SJCRH30 (cell line): Measurements from ENCODE around the gene DEDD. TPM values are rescaled to one million over a fixed set of nuclear protein-coding genes. Genes with fewer than 3 reads are reported as not detected.

ENCODE experiments used
- DNase-seq, 2 experiments: peaks; one replicate each; pipeline ENCODE4 v3.0.0-alpha.2; 2015 to 2020
- H3K27ac ChIP-seq: fragments of 250-450 bp; sonication (Bioruptor Pico); 2 replicates; pipeline ENCODE4 v1.5.1; 2020; ENCODE audit warnings: mild to moderate bottlenecking, moderate library complexity
- H3K27me3 ChIP-seq: fragments of 250-450 bp; sonication (Bioruptor Pico); 2 replicates; pipeline ENCODE4 v1.5.1; 2020; ENCODE audit warnings: mild to moderate bottlenecking, moderate library complexity
- H3K36me3 ChIP-seq: fragments of 250-450 bp; sonication (Bioruptor Pico); 2 replicates; pipeline ENCODE4 v1.5.1; 2020; ENCODE audit warnings: mild to moderate bottlenecking, moderate library complexity
- H3K4me1 ChIP-seq: fragments of 250-450 bp; sonication (Bioruptor Pico); 2 replicates; pipeline ENCODE4 v1.5.1; 2020; ENCODE audit warnings: mild to moderate bottlenecking, moderate library complexity
- H3K4me3 ChIP-seq: fragments of 250-450 bp; sonication (Bioruptor Pico); 2 replicates; pipeline ENCODE4 v1.5.1; 2020; ENCODE audit warnings: mild to moderate bottlenecking, moderate library complexity
- H3K9me3 ChIP-seq: fragments of 250-450 bp; sonication (Bioruptor Pico); replicated peaks from 2 replicates; pipeline ENCODE4 v1.5.1; 2020; ENCODE audit warnings: mild to moderate bottlenecking, moderate library complexity
- total RNA-seq: library from RNA; depleted of rRNA; stranded (reverse); fragments of >200 nt; shearing (Covaris generic); gene quantifications from 2 replicates; pipeline ENCODE4 v1.2.3, GENCODE V29; 2014

Gene DEDD
- total RNA-seq, 1 experiment from 2014 or later: 24.1 TPM

DNA sequence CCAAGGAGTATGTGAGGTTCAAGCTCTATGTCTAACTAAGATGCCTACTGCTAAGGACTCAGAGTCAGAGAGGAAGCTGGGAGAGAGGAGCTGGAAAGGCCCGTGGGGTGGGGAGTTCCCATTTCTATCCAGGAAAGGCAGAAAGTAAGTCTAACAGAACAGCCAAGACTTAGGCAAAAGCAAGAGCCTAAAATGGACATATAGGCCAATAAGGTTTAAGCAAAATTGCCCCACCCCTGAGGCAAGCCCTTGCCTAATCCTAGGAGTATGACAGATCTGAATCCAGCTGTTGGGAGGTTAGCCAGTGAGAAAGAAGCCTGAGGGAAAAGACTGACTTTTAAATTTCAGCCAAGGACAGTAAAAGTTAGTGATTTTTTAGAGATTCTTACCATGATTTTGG lies 35.9 kb downstream of the DEDD start:
- Histone ChIP-seq H3K27me3 (no peaks in the 10 kb centered on the region), H3K27ac (no peak overlapping the region), H3K36me3 (peaks cover 15% of the 10 kb centered on the region), H3K4me1 (no peaks in the 10 kb centered on the region), H3K9me3 (no peaks in the 10 kb centered on the region), H3K4me3 (no peak overlapping the region)
- DNase-seq: peak; percentile 26 to 34

DNA sequence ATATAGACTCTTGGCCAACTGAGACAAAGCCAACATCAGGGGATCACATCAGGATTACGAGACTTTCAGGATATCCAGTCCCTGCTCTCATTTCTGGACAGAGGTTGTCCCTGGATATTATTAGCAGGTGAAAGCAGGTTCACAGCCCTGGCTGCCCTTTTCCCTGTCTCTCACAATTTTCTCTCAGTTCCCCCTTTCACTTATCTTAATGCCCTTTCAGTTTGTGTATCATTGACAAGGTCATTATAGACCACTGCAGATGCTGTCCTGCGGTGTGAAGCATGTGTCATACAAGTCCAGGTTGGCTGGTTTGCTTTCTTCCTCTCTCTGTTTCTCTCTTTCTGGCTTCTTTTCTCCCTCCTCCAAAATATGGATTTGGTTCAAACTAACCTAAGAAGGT lies 36.5 kb downstream of the DEDD start:
- H3K27ac ChIP-seq: no peak overlapping the region
- H3K36me3 ChIP-seq: peaks cover 12% of the 10 kb centered on the region
- no peaks in the 10 kb centered on the region for H3K9me3 ChIP-seq
- no peaks in the 10 kb centered on the region for H3K27me3 ChIP-seq
- DNase-seq: no peak
- H3K4me1 ChIP-seq: no peaks in the 10 kb centered on the region
- no peak overlapping the region for H3K4me3 ChIP-seq

DNA sequence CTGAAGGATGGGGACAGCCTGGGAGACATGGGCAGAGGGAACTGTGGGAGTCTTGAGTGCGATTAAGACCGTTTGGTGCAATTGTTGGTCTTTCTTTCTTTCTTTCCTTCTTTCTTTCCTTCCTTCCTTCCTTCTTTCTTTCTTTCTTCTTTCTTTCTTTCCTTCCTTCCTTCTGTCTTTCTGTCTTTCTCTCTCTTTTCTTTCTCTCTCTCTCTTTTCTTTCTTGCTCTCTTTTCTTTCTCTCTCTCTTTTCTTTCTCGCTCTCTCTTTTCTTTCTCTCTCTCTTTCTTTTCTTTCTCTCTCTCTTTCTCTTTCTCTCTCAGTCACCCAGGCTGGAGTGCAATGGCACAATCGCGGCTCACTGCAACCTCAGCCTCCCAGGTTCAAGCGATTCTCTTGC lies 37.2 kb downstream of the DEDD start:
- Histone ChIP-seq H3K27me3 (no peaks in the 10 kb centered on the region), H3K36me3 (peaks cover 11% of the 10 kb centered on the region), H3K9me3 (no peaks in the 10 kb centered on the region), H3K4me3 (no peak overlapping the region), H3K27ac (no peak overlapping the region), H3K4me1 (no peaks in the 10 kb centered on the region)
- no peak for DNase-seq

DNA sequence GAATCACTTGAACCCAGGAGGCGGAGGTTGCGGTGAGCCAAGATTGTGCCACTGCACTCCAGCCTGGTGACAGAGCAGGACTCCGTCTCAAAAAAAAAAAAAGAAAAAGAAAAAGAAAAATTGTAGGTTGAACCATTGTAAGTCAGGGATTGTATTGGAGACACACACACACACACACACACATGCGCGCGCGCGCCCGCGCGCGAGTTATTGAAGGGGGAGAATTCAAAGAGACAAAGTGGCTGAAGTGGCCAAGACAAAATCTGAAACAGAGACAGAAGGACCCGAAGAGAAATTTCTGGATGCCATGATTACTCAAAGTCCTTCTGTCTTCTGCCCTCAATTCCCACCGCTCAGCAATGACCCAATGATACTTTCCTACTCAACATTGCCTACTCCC lies 38.0 kb downstream of the DEDD start:
- no peak for DNase-seq
- Histone ChIP-seq H3K27me3 (no peaks in the 10 kb centered on the region), H3K4me1 (no peaks in the 10 kb centered on the region), H3K9me3 (no peaks in the 10 kb centered on the region), H3K4me3 (no peak overlapping the region), H3K36me3 (peaks cover 4% of the 10 kb centered on the region; the same call in 1 of the 2 replicates), H3K27ac (no peak overlapping the region)

DNA sequence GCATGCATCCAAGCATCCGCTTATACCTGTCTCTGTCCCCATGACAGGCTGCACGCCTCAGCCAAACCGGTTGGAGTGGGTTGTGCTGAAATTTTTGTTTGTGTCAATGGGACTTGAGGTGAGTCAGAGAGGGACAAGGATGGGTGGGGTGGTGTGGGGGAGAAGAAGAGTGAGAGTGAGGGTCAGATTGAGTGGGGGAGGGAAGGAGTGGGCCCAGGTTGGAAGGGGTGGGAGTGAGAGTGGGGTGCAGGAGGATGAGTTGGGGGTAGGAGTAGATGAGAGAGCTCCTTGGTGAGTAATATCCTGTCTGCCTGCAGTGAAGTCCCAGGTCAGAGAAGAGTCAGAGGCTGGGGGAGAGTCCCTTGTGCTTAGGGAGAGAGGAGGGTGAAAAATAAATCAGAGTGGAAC lies 39.8 kb downstream of the DEDD start:
- no peak overlapping the region for H3K27ac ChIP-seq
- no peaks in the 10 kb centered on the region for H3K4me1 ChIP-seq
- H3K27me3 ChIP-seq: no peaks in the 10 kb centered on the region
- no peak for DNase-seq
- H3K36me3 ChIP-seq: no peaks in the 10 kb centered on the region
- H3K9me3 ChIP-seq: no peaks in the 10 kb centered on the region
- no peak overlapping the region for H3K4me3 ChIP-seq

DNA sequence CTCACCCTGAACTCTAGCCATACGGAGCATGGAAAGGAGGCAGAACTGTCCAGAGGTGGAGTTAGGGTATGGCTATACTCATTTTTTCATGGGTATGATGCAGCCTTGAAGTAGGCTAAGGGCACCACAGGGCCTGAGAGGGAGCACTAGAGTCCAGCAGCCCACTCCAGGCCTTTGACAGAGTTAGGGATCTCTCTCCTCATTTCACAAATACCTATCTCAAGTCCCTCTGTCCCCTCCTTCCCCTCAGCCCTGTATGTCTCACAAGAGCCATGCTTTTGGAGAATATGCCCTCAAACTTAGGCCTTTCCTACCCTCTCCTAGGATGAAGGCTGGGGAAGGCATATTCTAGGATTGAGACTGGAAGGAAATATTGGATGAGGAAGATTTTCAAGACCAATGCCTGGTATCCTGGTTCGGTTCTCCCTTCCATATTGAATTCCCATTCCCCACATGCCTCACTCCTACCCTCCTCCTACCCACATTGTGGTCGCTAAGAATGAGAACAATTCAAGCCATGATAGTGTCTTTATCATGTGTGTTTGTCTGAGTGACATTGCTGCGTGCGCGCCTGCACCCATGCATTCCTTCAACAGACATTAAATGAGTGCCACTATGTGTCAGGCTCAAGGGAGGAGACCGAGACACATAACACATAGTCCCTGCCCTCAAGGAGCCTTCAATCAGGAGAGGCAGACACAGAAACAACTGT lies 40.5 kb downstream of the DEDD start:
- Histone ChIP-seq H3K27me3 (no peaks in the 10 kb centered on the region), H3K9me3 (no peaks in the 10 kb centered on the region), H3K27ac (no peak overlapping the region), H3K36me3 (no peaks in the 10 kb centered on the region), H3K4me3 (no peak overlapping the region), H3K4me1 (no peaks in the 10 kb centered on the region)
- DNase-seq: no peak

DNA sequence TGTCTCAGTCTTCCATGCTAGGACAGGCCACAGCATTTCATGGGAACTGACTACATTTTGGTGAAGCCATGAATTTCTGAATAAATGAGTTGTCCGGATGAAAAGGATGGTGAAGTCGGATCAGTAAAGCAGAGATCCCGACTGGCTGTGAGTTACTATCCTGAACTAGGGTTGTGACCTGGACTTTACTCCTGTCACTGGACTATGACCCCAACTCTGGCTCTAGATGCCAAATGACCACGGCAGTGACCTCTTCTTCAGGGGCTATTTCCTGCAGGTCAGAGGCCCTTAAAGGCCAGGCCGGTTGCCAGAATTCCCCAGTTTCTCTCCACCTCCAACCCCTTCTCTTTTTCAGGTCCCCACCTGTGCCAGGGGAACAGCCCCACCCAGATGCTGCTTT lies 41.4 kb downstream of the DEDD start:
- no peaks in the 10 kb centered on the region for H3K36me3 ChIP-seq
- DNase-seq: no peak
- no peak overlapping the region for H3K27ac ChIP-seq

DNA sequence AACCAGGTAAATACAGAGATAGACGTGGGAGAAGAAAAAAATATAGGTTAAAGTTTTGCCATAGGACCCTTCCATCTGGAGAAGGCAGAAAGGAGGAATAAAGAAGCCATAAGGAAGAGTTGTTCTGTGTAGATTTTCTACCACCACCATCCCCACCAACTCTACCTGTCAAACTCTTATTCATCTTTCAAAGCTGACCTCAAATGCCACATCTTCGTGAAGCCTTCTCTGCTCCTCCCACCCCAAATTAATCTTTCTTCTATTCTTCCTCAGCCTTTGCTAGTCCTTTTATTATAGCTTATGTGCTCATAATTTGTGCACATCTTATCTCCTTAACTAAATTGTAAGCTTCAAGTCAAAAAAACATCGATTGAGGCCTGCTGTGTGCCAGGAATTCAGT lies 41.9 kb downstream of the DEDD start:
- Histone ChIP-seq H3K4me1 (peaks cover 3% of the 10 kb centered on the region; the same call in 1 of the 2 replicates), H3K4me3 (no peak overlapping the region), H3K27me3 (no peaks in the 10 kb centered on the region), H3K27ac (no peak overlapping the region), H3K9me3 (no peaks in the 10 kb centered on the region), H3K36me3 (no peaks in the 10 kb centered on the region)
- DNase-seq: no peak

More for the DNA sequence above, 41.4 kb downstream of the DEDD start:
- Histone ChIP-seq H3K4me3 (no peak overlapping the region), H3K27me3 (no peaks in the 10 kb centered on the region), H3K4me1 (peaks cover 3% of the 10 kb centered on the region; the same call in 1 of the 2 replicates), H3K9me3 (no peaks in the 10 kb centered on the region)

DNA sequence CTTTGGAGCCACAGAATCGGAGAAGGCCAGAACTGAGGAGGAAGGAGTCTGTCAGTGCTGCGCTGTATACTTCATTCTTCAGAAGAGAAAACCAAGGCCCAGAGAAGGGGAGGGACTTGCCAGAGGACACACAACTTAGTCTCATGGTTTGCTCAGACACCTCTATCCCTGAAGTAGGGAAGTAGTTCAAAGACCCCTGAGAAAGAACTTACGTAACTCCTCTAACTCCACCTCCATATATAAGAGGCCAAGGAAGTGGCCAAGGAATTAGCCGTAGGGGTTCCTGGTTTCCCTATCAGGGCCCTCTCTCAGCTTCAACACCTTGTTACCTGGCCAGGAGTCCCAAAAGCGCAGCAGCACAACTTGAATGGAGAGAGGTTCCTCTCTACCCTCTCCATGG lies 42.5 kb downstream of the DEDD start:
- no peaks in the 10 kb centered on the region for H3K27me3 ChIP-seq
- H3K9me3 ChIP-seq: no peaks in the 10 kb centered on the region
- no peak overlapping the region for H3K4me3 ChIP-seq
- H3K4me1 ChIP-seq: peaks cover 9% of the 10 kb centered on the region
- H3K36me3 ChIP-seq: no peaks in the 10 kb centered on the region
- no peak overlapping the region for H3K27ac ChIP-seq
- no peak for DNase-seq

DNA sequence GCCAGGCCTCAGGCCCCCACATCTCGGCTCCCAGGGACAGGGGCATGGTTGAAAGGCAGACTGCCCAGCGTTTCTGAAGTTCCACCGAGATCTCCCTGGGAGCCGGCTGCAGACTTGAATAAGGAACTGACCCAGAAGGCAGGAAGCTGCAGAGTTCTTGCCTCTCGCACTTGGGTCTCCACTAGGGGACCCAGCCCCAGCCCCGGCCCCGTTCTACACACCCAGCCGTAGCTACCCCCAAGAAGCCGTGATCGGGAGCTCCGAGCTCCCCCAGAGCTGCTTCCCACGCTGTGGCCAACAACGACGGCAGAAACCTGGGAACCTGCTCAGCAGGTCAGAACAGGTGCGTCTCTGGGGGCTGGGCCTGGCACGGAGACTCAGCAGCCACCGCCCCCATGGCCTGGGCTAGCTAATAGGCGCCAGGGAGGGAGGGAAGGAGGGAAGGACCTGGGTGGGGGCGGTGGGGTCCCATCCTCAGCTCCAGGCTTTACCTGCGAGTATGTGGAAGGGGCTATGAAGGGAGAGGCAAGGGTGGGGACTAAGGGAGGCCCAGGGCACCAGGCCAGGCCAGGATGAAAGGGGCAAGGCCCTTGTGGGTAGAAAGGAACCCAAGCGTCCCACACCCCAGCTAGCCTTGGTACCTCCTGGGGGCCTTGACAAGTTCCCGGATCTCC lies 43.1 kb downstream of the DEDD start, which contains the start of gene NECTIN4:
Gene NECTIN4, minus strand, starts transcription at position 308 of the 674 bp plus-strand sequence. Its CDS starts 262 bp downstream, at position 46.
- no peak within 1 kb of the TSS for H3K27ac ChIP-seq
- H3K36me3 ChIP-seq: no peaks in the 10 kb centered on the region
- no peaks in the 10 kb centered on the region for H3K9me3 ChIP-seq
- H3K4me3 ChIP-seq: no peak within 1 kb of the TSS
- no peaks in the 10 kb centered on the region for H3K27me3 ChIP-seq
- DNase-seq: no peak
- H3K4me1 ChIP-seq: peaks cover 14% of the 10 kb centered on the region

DNA sequence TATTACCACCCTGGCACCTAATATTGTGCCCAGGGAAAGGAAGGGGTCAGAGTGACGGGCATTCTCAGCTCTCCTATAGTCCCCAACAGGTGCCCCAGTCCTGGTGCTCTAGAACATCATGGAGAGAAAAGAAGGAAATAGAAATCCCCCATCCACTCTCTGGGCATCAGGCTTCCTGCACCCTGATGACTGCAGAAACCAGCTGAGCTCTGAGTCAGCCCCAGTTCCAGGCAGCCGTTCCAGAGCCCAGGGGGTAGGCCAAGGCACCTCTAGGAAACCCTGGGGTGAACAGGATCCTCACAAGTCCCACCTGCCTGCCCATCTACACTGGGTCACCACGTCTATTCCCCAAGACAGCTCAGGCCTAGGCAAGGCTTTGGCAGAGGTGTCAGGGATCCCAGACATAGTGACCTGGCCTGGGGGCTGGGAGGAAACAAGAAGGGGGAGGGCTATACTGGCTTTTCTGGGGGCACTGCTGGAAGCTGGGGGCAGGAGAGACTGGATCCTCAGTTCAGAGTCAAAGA lies 43.8 kb downstream of the DEDD start:
- H3K36me3 ChIP-seq: no peaks in the 10 kb centered on the region
- no peaks in the 10 kb centered on the region for H3K27me3 ChIP-seq
- no peaks in the 10 kb centered on the region for H3K9me3 ChIP-seq
- H3K4me1 ChIP-seq: peaks cover 22% of the 10 kb centered on the region
- H3K4me3 ChIP-seq: no peak overlapping the region
- H3K27ac ChIP-seq: no peak overlapping the region
- no peak for DNase-seq

DNA sequence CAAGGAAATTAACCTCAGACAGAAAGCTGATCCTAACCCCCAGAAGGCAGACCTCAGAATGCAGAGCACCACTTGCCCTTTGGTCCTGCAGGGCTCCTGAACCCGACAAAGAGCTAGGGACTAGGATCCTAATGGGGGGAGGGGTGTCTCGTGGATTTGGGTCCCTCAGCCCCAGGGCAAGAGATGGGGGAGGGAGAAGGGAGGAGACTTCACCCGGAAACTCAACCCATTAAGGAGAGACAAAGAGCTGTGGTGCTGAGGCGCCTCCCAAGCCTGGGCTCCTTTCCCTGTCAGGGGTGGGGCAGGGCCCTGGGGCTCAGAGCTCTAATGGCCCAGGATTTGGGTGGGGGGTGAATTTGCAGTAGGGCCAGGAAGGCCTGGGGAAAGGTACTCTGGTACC lies 46.0 kb downstream of the DEDD start:
- no peak for DNase-seq
- Histone ChIP-seq H3K27me3 (no peaks in the 10 kb centered on the region), H3K9me3 (no peaks in the 10 kb centered on the region), H3K36me3 (no peaks in the 10 kb centered on the region), H3K27ac (no peak overlapping the region), H3K4me1 (peaks cover 30% of the 10 kb centered on the region), H3K4me3 (no peak overlapping the region)

DNA sequence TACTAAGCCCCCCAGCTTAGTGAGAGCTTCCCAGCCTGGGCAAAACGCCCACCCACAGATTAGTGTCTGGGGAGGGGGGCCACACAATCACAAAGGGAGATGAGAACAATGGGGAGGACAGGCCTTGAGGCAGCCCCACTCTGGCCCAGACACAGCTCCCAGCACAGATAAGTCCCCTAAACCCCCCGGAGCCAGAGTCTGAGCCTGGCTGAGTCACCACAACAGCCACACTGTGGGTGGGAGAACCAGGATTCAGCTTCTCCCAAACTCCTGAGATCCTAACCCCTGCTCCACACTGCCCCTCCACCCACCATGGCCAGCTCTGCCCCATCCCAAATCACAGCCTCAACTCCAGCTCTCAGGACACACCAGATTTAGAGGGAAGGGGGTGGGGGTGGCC lies 47.3 kb downstream of the DEDD start:
- DNase-seq: peak; percentile 48 to 69
- Histone ChIP-seq H3K4me3 (no peak overlapping the region), H3K27me3 (no peaks in the 10 kb centered on the region), H3K36me3 (no peaks in the 10 kb centered on the region), H3K9me3 (no peaks in the 10 kb centered on the region), H3K4me1 (peaks cover 30% of the 10 kb centered on the region), H3K27ac (peak overlapping the region; percentile 49; the same call in 1 of the 2 replicates)

DNA sequence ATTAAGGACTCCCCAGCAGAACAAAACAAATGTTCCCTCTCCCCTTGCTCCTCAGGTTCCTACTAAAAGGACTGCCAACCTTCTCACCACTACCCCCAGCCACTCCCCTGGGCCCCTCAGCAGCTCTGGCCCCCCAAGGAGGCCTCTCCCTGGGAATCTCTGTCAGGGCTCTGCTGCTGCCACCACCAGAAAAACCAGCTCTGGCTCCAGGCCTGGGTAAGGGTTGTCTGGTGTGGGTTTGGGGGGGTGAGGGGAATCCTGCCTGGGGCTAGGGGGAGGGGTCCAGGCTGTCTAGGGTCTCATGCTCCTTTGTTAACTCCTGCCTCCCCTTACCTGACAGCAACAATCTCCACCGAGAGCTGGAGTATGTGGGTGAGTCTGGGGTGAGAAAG lies 47.9 kb downstream of the DEDD start:
- Histone ChIP-seq H3K36me3 (no peaks in the 10 kb centered on the region), H3K27me3 (no peaks in the 10 kb centered on the region), H3K9me3 (no peaks in the 10 kb centered on the region), H3K4me1 (peaks cover 30% of the 10 kb centered on the region), H3K27ac (peak overlapping the region; percentile 49; the same call in 1 of the 2 replicates), H3K4me3 (no peak overlapping the region)
- peak in 1 of 2 experiments; percentile 26 for DNase-seq
